ENCODE measurements around the gene TMIGD1.

GRCh38 chr17:30292286-30292858 lies 41.5 kb downstream of the TMIGD1 start:
- TF ChIP-seq POLR2AphosphoS5 (IDR thresholded peaks at IDR 0.05; ENCODE audit: low read length) (no peak), RB1 (IDR thresholded peaks at IDR 0.05; ENCODE audit: borderline replicate concordance) (no peak), CTCF (IDR thresholded peaks at IDR 0.05 in 2 of 3, conservative IDR thresholded peaks at IDR 0.05 in 1 of 3; ENCODE audit: control insufficient read depth in 2 of 3, extremely low read depth in 1 of 3, insufficient read depth in 1 of 3, low read depth in 3 of 3, low read length in 3 of 3) (no peak), SRF (IDR thresholded peaks at IDR 0.05; ENCODE audit: low read depth in 2 of 2, low read length in 2 of 2) (no peak), ZNF384 (IDR thresholded peaks at IDR 0.05; ENCODE audit: borderline replicate concordance, low read depth, low read length) (no peak)

Measured in GM12878 (cell line).